Measurements from ENCODE around the gene CLN3. TPM values are rescaled to one million over a fixed set of nuclear protein-coding genes. Genes with fewer than 3 reads are reported as not detected.

CLN3 gene
- 10 to 100 TPM; 13.8 to 23.7 (median 18.3) TPM for total RNA-seq

- Histone ChIP-seq H3K27ac (peak within 1 kb of the TSS; percentile 97 to 99), H3K4me1 (no peaks in the 10 kb centered on the region), H3K9me3 (no peaks in the 10 kb centered on the region), H3K27me3 (no peaks in the 10 kb centered on the region), H3K36me3 (no peaks in the 10 kb centered on the region), H3K4me3 (peak within 1 kb of the TSS; percentile 95 to 97)
- intact Hi-C loops (cut with DNase I; ENCODE audit: low total_unique reads) = loop anchor here (10.0 kb wide), 1 partner anchor 63 kb away; the partner anchor contains the start of gene SGF29
- peak; percentile 88 to 94 for DNase-seq
- TF ChIP-seq POLR2A (IDR thresholded peaks at IDR 0.05) = peak in 1 of 2 donors; percentile 41
- TF ChIP-seq, protein P1, sequence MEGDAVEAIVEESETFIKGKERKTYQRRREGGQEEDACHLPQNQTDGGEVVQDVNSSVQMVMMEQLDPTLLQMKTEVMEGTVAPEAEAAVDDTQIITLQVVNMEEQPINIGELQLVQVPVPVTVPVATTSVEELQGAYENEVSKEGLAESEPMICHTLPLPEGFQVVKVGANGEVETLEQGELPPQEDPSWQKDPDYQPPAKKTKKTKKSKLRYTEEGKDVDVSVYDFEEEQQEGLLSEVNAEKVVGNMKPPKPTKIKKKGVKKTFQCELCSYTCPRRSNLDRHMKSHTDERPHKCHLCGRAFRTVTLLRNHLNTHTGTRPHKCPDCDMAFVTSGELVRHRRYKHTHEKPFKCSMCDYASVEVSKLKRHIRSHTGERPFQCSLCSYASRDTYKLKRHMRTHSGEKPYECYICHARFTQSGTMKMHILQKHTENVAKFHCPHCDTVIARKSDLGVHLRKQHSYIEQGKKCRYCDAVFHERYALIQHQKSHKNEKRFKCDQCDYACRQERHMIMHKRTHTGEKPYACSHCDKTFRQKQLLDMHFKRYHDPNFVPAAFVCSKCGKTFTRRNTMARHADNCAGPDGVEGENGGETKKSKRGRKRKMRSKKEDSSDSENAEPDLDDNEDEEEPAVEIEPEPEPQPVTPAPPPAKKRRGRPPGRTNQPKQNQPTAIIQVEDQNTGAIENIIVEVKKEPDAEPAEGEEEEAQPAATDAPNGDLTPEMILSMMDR (IDR thresholded peaks at IDR 0.05) = peak in 2 of 4 experiments; percentile 8 to 18
Observed at GRCh38 chr16:28491970-28492474, at the start of gene CLN3. Gene CLN3 (minus strand): TSS chr16:28492074. CDS start chr16:28491759, 315 bp downstream.

DNA sequence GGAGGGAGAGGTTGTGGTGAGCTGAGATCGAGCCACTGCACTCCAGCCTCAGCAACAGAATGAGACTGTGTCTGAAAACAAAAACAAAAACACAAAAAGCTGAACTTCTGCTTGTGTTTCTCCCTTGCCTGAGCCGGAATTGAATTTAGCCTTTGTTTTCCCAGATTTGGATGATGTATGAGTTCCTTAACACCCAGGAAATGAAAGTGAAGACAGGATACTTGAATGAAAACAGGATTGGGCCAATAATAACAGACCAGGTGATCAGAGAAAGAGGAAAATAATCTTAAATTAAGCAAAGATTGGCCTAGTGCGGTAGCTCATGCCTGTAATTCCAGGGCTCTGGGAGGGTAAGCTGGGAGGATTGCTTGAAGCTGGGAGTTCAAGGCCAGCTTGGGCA is 48.5 kb upstream of the CLN3 start:
- Histone ChIP-seq H3K36me3 (no peaks in the 10 kb centered on the region), H3K4me3 (no peak overlapping the region), H3K27ac (peak overlapping the region; percentile 98), H3K27me3 (no peaks in the 10 kb centered on the region), H3K9me3 (no peaks in the 10 kb centered on the region), H3K4me1 (no peaks in the 10 kb centered on the region)
- TF ChIP-seq, protein P1 (IDR thresholded peaks at IDR 0.05) = no peak
- TF ChIP-seq POLR2A (IDR thresholded peaks at IDR 0.05) = no peak
- intact Hi-C loops (cut with DNase I; ENCODE audit: low total_unique reads) = no loop called here
- no peak for DNase-seq

- TF ChIP-seq POLR2A (IDR thresholded peaks at IDR 0.05) = peak; percentile 89 to 91
- TF ChIP-seq, protein P1 (IDR thresholded peaks at IDR 0.05) = peak in 1 of 4 experiments; percentile 8
- H3K36me3 ChIP-seq = no peaks in the 10 kb centered on the region
- H3K4me1 ChIP-seq = no peaks in the 10 kb centered on the region
- H3K9me3 ChIP-seq = no peaks in the 10 kb centered on the region
- peak; percentile 99 for DNase-seq
- peak within 1 kb of the TSS; percentile 98 for H3K27ac ChIP-seq
- H3K4me3 ChIP-seq = peak within 1 kb of the TSS; percentile 63 to 78
- intact Hi-C loops (cut with DNase I; ENCODE audit: low total_unique reads) = no loop called here
- no peaks in the 10 kb centered on the region for H3K27me3 ChIP-seq
Observed at GRCh38 chr16:28538733-28539596, 47.1 kb upstream of the CLN3 start, which contains the start of gene NUPR1. Gene NUPR1 (minus strand): TSS chr16:28538974. CDS start chr16:28538907, 67 bp downstream.

- H3K27me3 ChIP-seq = no peaks in the 10 kb centered on the region
- H3K9me3 ChIP-seq = no peaks in the 10 kb centered on the region
- intact Hi-C loops (cut with DNase I; ENCODE audit: low total_unique reads) = no loop called here
- peak overlapping the region; percentile 63 to 78 for H3K4me3 ChIP-seq
- H3K36me3 ChIP-seq = no peaks in the 10 kb centered on the region
- TF ChIP-seq, protein P1 (IDR thresholded peaks at IDR 0.05) = no peak
- TF ChIP-seq POLR2A (IDR thresholded peaks at IDR 0.05) = no peak
- no peaks in the 10 kb centered on the region for H3K4me1 ChIP-seq
- H3K27ac ChIP-seq = peak overlapping the region; percentile 98
- DNase-seq = peak in 1 of 2 donors; percentile 37
Observed at GRCh38 chr16:28537964-28538732, 46.3 kb upstream of the CLN3 start.
